ENCODE measurements around the gene FHIP1B. TPM values are rescaled to one million over a fixed set of nuclear protein-coding genes. Genes with fewer than 3 reads are reported as not detected.

Gene FHIP1B
- total and polyA plus RNA-seq, 2 of the 4 experiments (the other 2 are of a cell fraction): 5.9 to 30.2 TPM

DNA sequence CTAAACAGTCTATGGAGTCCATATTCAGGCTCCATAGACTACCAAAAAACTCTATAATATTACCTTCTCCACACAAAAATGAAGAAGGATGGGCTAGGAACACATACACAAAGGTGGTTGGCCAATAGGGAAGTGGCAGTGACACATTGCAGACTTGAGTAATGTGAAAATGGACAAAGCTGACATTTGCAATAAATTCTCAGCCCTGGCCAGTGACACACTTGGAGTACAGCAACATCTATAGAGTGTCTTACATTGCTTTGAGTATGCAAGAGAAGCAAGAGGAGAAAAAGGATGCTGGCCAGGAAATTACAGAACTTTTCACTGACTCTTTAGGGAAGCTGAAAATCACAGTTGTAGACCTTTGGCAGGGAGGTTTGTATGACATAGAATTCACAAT lies 42.7 kb downstream of the FHIP1B start:
- no peak overlapping the region for H2BK5ac ChIP-seq (ENCODE audit: low read depth, low read length, poor library complexity, severe bottlenecking)
- ChIA-PET CTCF (no interaction called here), POLR2A (ENCODE audit: unreplicated experiment) (no interaction called here)
- H4K8ac ChIP-seq (ENCODE audit: low read depth in 2 of 2, low read length in 2 of 2): no peak overlapping the region
- no peaks in the 10 kb centered on the region for H3K36me3 ChIP-seq (ENCODE audit: control insufficient read depth, insufficient read depth, low read length)
- no peak overlapping the region for H3K14ac ChIP-seq (replicated peaks; ENCODE audit: low read depth, low read length)
- no peak overlapping the region for H3K56ac ChIP-seq (ENCODE audit: extremely low read depth, insufficient read depth, low read length)
- H3K4ac ChIP-seq (ENCODE audit: low read depth, low read length): no peak overlapping the region
- no peaks in the 10 kb centered on the region for H3K9me3 ChIP-seq (ENCODE audit: control insufficient read depth, insufficient read depth, low read length)
- H3K4me2 ChIP-seq (ENCODE audit: low read depth, low read length): no peak overlapping the region
- no peak for DNase-seq
- H3K9me1 ChIP-seq (ENCODE audit: insufficient read depth, low read length): no peaks in the 10 kb centered on the region
- H3K27me3 ChIP-seq (ENCODE audit: control insufficient read depth, insufficient read depth, low read length): peaks cover 1% of the 10 kb centered on the region; the same call in 1 of the 2 replicates
- ATAC-seq (ENCODE audit: low read depth): no peak
- TF ChIP-seq RCOR1 (IDR thresholded peaks at IDR 0.05; ENCODE audit: insufficient replicate concordance, low read length) (no peak), CHD1 (IDR thresholded peaks at IDR 0.05; ENCODE audit: low read depth, low read length) (no peak), BHLHE40 (IDR thresholded peaks at IDR 0.05; ENCODE audit: low read depth, low read length) (no peak), CTCF (conservative IDR thresholded peaks at IDR 0.05; ENCODE audit: low read depth, low read length) (no peak), RAD21 (IDR thresholded peaks at IDR 0.05; ENCODE audit: low read length) (no peak), ELK1 (IDR thresholded peaks at IDR 0.05; ENCODE audit: borderline replicate concordance, low read depth, low read length) (no peak), MAZ (IDR thresholded peaks at IDR 0.05; ENCODE audit: borderline replicate concordance, low read depth, low read length) (no peak), FOS (IDR thresholded peaks at IDR 0.05; ENCODE audit: low read depth, low read length) (no peak), NFE2L2 (IDR thresholded peaks at IDR 0.05; ENCODE audit: low read depth, low read length) (no peak), RFX5 (IDR thresholded peaks at IDR 0.05; ENCODE audit: low read depth, low read length) (no peak), MXI1 (IDR thresholded peaks at IDR 0.05; ENCODE audit: borderline replicate concordance, low read depth, low read length) (no peak), POLR2A (IDR thresholded peaks at IDR 0.05; ENCODE audit: low read depth, low read length) (no peak), MAFK (IDR thresholded peaks at IDR 0.05; ENCODE audit: low read depth, low read length) (no peak), SMC3 (IDR thresholded peaks at IDR 0.05; ENCODE audit: low read depth, low read length) (no peak)
- TF ChIP-seq, protein P1, sequence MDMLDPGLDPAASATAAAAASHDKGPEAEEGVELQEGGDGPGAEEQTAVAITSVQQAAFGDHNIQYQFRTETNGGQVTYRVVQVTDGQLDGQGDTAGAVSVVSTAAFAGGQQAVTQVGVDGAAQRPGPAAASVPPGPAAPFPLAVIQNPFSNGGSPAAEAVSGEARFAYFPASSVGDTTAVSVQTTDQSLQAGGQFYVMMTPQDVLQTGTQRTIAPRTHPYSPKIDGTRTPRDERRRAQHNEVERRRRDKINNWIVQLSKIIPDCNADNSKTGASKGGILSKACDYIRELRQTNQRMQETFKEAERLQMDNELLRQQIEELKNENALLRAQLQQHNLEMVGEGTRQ (IDR thresholded peaks at IDR 0.05; ENCODE audit: low read depth, low read length): no peak
- H2AFZ ChIP-seq (replicated peaks; ENCODE audit: low read length, poor library complexity): no peak overlapping the region
- H2BK15ac ChIP-seq (ENCODE audit: low read depth, low read length): no peak overlapping the region
- dilution Hi-C loops (cut with HindIII; ENCODE audit: low sequenced_read_pairs, unreplicated experiment): no loop called here
- no peak overlapping the region for H2AK5ac ChIP-seq (ENCODE audit: low read depth, low read length)
- H2BK20ac ChIP-seq (ENCODE audit: low read depth, low read length): no peak overlapping the region
- H2AK9ac ChIP-seq (replicated peaks; ENCODE audit: low read depth, low read length, poor library complexity): no peak overlapping the region
- no peaks in the 10 kb centered on the region for H3K4me1 ChIP-seq (ENCODE audit: control insufficient read depth, insufficient read depth, low read length)
- H2BK120ac ChIP-seq (ENCODE audit: low read depth, low read length): no peak overlapping the region
- intact Hi-C loops (cut with micrococcal nuclease): no loop called here
- no peak overlapping the region for H3K18ac ChIP-seq (ENCODE audit: low read depth, low read length)
- no peak overlapping the region for H3K27ac ChIP-seq (ENCODE audit: insufficient read depth, low read length)
- no peak overlapping the region for H3K9ac ChIP-seq (ENCODE audit: low read depth, low read length)
- H3K4me3 ChIP-seq (ENCODE audit: insufficient read depth, low read depth, low read length): no peak overlapping the region
- no peak overlapping the region for H3K23ac ChIP-seq (ENCODE audit: low read depth, low read length)
- no peak overlapping the region for H4K5ac ChIP-seq (ENCODE audit: low read depth, low read length)
- H4K91ac ChIP-seq (ENCODE audit: insufficient read depth, low read depth, low read length): no peak overlapping the region
- no peaks in the 10 kb centered on the region for H4K20me1 ChIP-seq (ENCODE audit: insufficient read depth, low read length)
- in situ Hi-C loops (cut with MboI; ENCODE audit: low sequenced_read_pairs): no loop called here
- BruUV-seq (replicated peaks): no TSS peak
- no peaks in the 10 kb centered on the region for H3K79me1 ChIP-seq (ENCODE audit: low read depth in 1 of 2, low read length in 2 of 2)

Data from IMR-90 (cell line).